Peyer's patch (tissue), 4 donors: ENCODE data around the gene COL4A5.

Experiments
- POLR2A ChIP-seq, 2 donors: fragments of 450-650 bp; IDR thresholded peaks; one replicate each; pipeline ENCODE4 v1.5.1; 2017; ENCODE audit warnings: antibody characterized with exemption in 2 of 2, mild to moderate bottlenecking in 2 of 2, moderate library complexity in 2 of 2
- TF ChIP-seq, protein P1 (sequence below), 6 experiments: fragments of 450-650 bp in 4 of 6; fragments of 200-600 bp in 2 of 6; sonication (generic) in 1 of 6; IDR thresholded peaks; one replicate each; pipeline ENCODE4 v1.5.1; 2017 to 2019; ENCODE audit warnings: antibody characterized with exemption in 6 of 6, mild to moderate bottlenecking in 3 of 6, moderate library complexity in 1 of 6

DNA sequence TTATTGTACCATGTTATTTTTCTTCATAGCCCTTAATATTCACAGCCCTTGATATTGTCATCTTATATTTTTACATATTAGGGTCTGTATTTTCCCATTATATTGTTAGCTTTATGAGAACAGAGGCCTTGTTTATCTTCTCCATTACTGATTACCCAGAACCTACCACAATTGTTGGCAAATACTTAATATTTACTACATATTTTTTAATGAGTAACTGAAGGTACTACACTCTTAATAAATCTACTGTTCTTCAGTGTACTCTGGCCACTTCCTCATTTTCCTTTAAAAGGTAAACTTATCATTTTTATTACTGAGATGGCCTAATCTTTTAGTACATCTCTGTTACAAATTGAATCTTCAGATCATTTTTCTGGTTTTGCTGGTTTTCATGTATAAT is 133.5 kb downstream of the COL4A5 start:
- TF ChIP-seq, protein P1, sequence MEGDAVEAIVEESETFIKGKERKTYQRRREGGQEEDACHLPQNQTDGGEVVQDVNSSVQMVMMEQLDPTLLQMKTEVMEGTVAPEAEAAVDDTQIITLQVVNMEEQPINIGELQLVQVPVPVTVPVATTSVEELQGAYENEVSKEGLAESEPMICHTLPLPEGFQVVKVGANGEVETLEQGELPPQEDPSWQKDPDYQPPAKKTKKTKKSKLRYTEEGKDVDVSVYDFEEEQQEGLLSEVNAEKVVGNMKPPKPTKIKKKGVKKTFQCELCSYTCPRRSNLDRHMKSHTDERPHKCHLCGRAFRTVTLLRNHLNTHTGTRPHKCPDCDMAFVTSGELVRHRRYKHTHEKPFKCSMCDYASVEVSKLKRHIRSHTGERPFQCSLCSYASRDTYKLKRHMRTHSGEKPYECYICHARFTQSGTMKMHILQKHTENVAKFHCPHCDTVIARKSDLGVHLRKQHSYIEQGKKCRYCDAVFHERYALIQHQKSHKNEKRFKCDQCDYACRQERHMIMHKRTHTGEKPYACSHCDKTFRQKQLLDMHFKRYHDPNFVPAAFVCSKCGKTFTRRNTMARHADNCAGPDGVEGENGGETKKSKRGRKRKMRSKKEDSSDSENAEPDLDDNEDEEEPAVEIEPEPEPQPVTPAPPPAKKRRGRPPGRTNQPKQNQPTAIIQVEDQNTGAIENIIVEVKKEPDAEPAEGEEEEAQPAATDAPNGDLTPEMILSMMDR (IDR thresholded peaks at IDR 0.05) = no peak
- no peak for TF ChIP-seq POLR2A (IDR thresholded peaks at IDR 0.05)
